KBM-7 (cell line): Measurements from ENCODE around the gene HNRNPH2.
A peak's percentile ranks its signal among the peaks of the same experiment; 100 is the strongest.

Source experiments
- DNase-seq: peaks from one replicate; pipeline ENCODE4 v3.0.0-alpha.2; 2015
- in situ Hi-C: fragments of 300-500 bp; cut with MboI; formaldehyde crosslinking; loops from 2 replicates; pipeline ENCODE4 v1.14.3; 2020; ENCODE audit warnings: low sequenced_read_pairs, low pct_unique_long_range_greater_than_20kb, mixed read lengths

HNRNPH2 gene

GRCh38 chrX:101407748-101408531 lies at the start of gene HNRNPH2, which contains the start of gene GLA:
Gene HNRNPH2 (plus strand): TSS chrX:101408222. CDS start chrX:101411989, 3,767 bp downstream.
Gene GLA (minus strand): TSS chrX:101407925. CDS start chrX:101407903, 22 bp downstream.
- in situ Hi-C loops, result no loop called here
- peak; percentile 100 for DNase-seq

GRCh38 chrX:101359966-101360365 lies 48.1 kb upstream of the HNRNPH2 start:
- in situ Hi-C loops, result no loop called here
- DNase-seq, result no peak

GRCh38 chrX:101360390-101360789 lies 47.6 kb upstream of the HNRNPH2 start:
- DNase-seq, result no peak
- in situ Hi-C loops, result no loop called here

- in situ Hi-C loops, result no loop called here
- no peak for DNase-seq
These were observed 45.9 kb upstream of the HNRNPH2 start for GRCh38 chrX:101362116-101362515.

GRCh38 chrX:101362757-101363156 lies 45.3 kb upstream of the HNRNPH2 start:
- no peak for DNase-seq
- in situ Hi-C loops, result no loop called here

GRCh38 chrX:101365301-101365795 lies 42.7 kb upstream of the HNRNPH2 start:
- no peak for DNase-seq
- in situ Hi-C loops, result no loop called here

- DNase-seq, result peak; percentile 90
- in situ Hi-C loops, result no loop called here
These were observed 39.2 kb upstream of the HNRNPH2 start for GRCh38 chrX:101368800-101369199.

- no peak for DNase-seq
- in situ Hi-C loops, result no loop called here
These were observed 38.3 kb upstream of the HNRNPH2 start for GRCh38 chrX:101369687-101370086.

GRCh38 chrX:101370888-101371504 lies 37.0 kb upstream of the HNRNPH2 start:
- in situ Hi-C loops, result no loop called here
- DNase-seq, result peak; percentile 62

- no peak for DNase-seq
- in situ Hi-C loops, result no loop called here
These were observed 30.5 kb upstream of the HNRNPH2 start for GRCh38 chrX:101377547-101377946.

GRCh38 chrX:101383679-101384205 lies 24.3 kb upstream of the HNRNPH2 start:
- peak; percentile 74 for DNase-seq
- in situ Hi-C loops, result no loop called here

GRCh38 chrX:101385026-101385684 lies 22.9 kb upstream of the HNRNPH2 start:
- in situ Hi-C loops, result no loop called here
- DNase-seq, result no peak

- in situ Hi-C loops, result no loop called here
- DNase-seq, result peak; percentile 97
These were observed 22.1 kb upstream of the HNRNPH2 start, which contains the start of gene BTK for GRCh38 chrX:101385795-101386541. Gene BTK (minus strand): TSS chrX:101386191. CDS start chrX:101375284, 10,907 bp downstream.

GRCh38 chrX:101386542-101386885 lies 21.5 kb upstream of the HNRNPH2 start:
- in situ Hi-C loops, result no loop called here

GRCh38 chrX:101388604-101389003 lies 19.4 kb upstream of the HNRNPH2 start:
- no peak for DNase-seq
- in situ Hi-C loops, result no loop called here

More at GRCh38 chrX:101386542-101386885, 21.5 kb upstream of the HNRNPH2 start:
- DNase-seq, result no peak

GRCh38 chrX:101390664-101391525 lies 17.1 kb upstream of the HNRNPH2 start, which contains the start of gene RPL36A:
Gene RPL36A (plus strand): TSS chrX:101391011. CDS start chrX:101391044, 33 bp downstream.
- in situ Hi-C loops, result no loop called here
- DNase-seq, result peak; percentile 98

GRCh38 chrX:101391831-101392230 lies 16.2 kb upstream of the HNRNPH2 start:
- in situ Hi-C loops, result no loop called here
- no peak for DNase-seq
